Epithelial cell of proximal tubule (primary cell): ENCODE data around the gene PGM2L1. TPM values are rescaled to one million over a fixed set of nuclear protein-coding genes. Genes with fewer than 3 reads are reported as not detected.

ENCODE experiments used
- DNase-seq: peaks from one replicate; pipeline ENCODE4 v3.0.0-alpha.2; 2011; ENCODE audit warnings: low read depth
- H3K4me3 ChIP-seq: 2 replicates; pipeline ENCODE4 v1.5.1; 2011; ENCODE audit warnings: low read depth, mild to moderate bottlenecking, low read length
- CTCF ChIP-seq: conservative IDR thresholded peaks from 2 replicates; pipeline ENCODE4 v1.5.1; 2012; ENCODE audit warnings: low read depth, mild to moderate bottlenecking, low read length
- total RNA-seq: library from RNA; depleted of rRNA; stranded (reverse); fragments of >200 nt; gene quantifications from 2 replicates; pipeline ENCODE4 v1.2.3, GENCODE V29; 2015

The PGM2L1 gene
- total RNA-seq, 1 donor from 2014 or later: 10.3 TPM

GRCh38 chr11:74400606-74401005 lies 2.4 kb upstream of the PGM2L1 start:
- no peak for TF ChIP-seq CTCF
- no peak overlapping the region for H3K4me3 ChIP-seq
- DNase-seq: no peak

- DNase-seq: no peak
- peak overlapping the region; percentile 96 for H3K4me3 ChIP-seq
- TF ChIP-seq CTCF: peak; percentile 20
These were observed 561 bp downstream of the PGM2L1 start for GRCh38 chr11:74397501-74398243.

- TF ChIP-seq CTCF: no peak
- H3K4me3 ChIP-seq: no peak overlapping the region
- DNase-seq: no peak
These were observed 6.0 kb downstream of the PGM2L1 start for GRCh38 chr11:74392256-74392655.

DNA sequence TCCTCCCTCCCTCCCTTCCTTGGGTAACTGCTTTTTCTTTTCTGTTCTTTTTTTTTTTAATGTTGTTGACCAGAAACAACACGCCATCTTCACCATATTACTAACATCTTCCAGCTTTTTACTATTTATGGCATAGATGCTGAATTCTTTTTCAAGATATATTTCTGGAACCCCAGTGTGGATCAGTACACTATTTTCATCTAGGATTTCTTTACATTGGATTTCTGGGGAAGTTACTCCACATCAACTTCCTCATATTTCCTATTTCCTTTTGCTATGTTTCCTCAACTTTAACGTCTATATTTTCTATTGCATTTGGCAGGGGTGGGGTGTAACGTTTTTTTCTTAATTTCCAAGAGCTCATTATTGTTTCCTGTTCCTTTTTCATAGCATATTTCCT lies 7.0 kb downstream of the PGM2L1 start:
- H3K4me3 ChIP-seq: no peak overlapping the region
- DNase-seq: no peak
- TF ChIP-seq CTCF: no peak

DNA sequence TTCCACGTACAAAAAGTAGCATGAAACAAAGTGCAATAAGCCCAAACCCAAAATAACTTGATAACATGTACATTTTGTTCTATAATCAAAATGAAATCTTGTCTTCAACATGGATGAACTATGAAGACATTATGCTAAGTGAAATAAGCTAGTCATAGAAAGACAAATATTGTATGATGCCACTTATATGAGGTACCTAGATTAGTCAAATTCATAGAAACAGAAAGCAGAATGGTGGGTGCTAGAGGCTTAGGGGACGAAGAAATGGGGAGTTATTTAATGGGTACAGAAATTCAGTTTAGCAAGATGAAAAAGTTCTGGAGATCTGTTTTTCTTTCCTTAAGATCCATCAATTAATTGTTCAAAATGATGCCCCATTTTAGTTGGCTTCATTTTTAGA lies 7.5 kb downstream of the PGM2L1 start:
- DNase-seq: no peak
- H3K4me3 ChIP-seq: no peak overlapping the region
- TF ChIP-seq CTCF: no peak

GRCh38 chr11:74388678-74389327 lies 9.4 kb downstream of the PGM2L1 start:
- peak; percentile 88 for TF ChIP-seq CTCF
- H3K4me3 ChIP-seq: no peak overlapping the region
- no peak for DNase-seq

GRCh38 chr11:74384641-74385040 lies 13.6 kb downstream of the PGM2L1 start:
- H3K4me3 ChIP-seq: no peak overlapping the region
- no peak for DNase-seq
- TF ChIP-seq CTCF: no peak
